HG03521 (cell line): ENCODE measurements around the gene PRSS57.
"Not testable (repeated sequence)": the region's sequence is repeated elsewhere in the genome, so short reads cannot be mapped to it uniquely, and the experiment has no call there.

Source experiments
- ATAC-seq: cut with Tn5 transposase; IDR thresholded peaks from one replicate; pipeline ENCODE4 v1.9.1; 2021; ENCODE audit warnings: mild to moderate bottlenecking, moderate library complexity; ENCODE audit not compliant: unreplicated experiment

PRSS57 gene

DNA sequence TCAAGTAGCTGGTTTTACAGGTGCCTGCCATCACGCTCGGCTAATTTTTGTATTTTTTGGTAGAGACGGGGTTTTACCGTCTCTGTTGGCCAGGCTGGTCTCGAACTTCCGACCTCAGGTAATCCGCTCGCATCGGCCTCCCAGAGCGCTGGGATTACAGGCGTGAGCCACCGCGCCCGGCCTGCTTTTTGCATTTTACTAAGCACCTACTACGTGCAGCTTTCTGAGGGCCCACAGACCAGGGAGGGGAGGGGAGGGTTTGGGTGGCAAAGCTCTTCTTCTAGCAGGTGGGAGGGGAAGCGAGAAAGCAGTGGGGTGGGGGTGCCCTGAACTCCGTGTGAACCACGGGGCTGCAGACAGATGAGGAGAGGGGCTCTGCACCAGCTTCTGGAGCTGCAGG, 28.5 kb upstream of the PRSS57 start:
- ATAC-seq, result no peak

DNA sequence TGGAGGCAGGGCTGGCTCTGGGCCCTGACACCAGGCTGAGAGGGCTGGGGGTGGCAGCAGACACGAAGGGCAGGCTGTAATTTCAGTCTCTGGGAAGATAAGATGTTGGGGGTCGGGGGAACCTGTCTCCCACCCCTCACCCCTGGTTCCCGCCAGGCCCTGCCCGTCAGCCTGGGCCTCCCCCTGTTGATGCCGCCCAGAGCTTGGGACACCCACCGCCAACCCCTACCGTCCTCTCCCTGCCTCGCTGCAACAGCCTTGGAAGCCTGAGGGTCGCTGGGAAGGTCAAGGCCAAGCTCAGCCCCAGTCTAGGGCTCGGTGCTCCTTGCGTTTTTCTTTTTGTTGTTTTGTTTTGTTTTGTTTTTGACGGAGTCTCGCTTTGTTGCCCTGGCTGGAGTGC, 28.0 kb upstream of the PRSS57 start:
- ATAC-seq, result no peak

DNA sequence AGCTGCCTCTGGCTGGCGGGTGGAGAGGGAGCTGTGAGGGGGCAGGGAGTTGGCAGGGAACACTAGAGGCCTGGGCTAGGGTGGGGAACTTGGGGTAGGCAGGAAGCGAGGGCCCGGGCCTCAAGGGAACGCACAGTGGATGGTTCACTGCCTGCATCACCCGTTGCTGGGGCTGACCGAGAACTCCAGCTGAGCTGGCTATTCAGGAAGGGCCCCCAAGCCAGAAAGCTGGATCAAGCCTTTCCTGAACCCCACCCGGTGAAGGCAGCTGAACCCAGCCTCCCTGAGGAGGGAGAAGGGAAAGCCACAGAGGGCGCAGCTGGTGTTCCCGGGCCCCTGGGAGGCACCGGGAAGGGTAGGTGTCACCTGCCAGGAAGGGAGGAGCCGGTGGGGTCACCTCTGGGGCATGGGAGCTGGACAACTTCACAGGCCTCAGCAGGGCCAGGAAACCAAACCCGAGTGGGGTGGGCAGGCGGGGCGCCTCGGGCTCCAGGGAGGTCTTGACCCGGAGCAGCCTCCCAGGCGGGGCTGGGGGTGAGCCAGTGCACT, 27.4 kb upstream of the PRSS57 start:
- no peak for ATAC-seq

DNA sequence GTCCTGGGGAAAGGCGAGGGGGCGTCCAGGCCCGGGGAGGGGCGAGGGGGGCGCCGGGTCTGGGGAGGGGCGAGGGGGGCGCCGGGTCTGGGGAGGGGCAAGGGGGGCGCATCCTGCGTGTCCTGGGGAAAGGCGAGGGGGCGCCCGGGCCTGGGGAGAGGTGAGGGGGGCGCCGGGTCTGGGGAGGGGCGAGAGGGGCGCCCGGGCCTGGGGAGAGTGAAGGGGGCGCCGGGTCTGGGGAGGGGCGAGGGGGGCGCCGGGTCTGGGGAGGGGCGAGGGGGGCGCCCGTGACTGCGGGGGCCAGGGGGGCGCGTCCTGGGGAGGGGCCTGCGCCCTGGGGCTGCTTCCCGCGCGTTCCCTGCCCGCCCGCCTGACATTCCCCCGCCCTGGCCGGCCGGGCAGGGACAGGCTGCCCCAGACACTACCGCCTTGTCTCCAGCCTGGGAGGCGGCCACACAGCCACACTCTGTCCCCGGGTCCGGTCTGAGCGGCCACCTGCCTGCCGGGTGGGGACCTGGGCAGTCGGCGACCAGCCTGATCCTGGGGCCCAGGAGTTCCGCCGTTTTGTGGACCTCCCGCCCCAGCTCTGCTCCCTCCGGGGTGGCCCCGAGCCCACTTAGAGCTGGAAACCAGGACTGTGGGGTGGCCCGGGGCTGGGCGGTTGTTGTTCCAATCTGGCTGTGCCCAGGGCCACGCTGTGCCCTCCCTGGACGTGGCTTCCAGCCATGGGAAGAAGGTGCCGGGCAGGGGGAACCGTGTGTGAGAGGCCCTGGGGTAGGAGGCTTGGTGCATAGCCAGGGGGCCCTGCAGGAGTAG, 25.3 kb upstream of the PRSS57 start:
- no peak for ATAC-seq

DNA sequence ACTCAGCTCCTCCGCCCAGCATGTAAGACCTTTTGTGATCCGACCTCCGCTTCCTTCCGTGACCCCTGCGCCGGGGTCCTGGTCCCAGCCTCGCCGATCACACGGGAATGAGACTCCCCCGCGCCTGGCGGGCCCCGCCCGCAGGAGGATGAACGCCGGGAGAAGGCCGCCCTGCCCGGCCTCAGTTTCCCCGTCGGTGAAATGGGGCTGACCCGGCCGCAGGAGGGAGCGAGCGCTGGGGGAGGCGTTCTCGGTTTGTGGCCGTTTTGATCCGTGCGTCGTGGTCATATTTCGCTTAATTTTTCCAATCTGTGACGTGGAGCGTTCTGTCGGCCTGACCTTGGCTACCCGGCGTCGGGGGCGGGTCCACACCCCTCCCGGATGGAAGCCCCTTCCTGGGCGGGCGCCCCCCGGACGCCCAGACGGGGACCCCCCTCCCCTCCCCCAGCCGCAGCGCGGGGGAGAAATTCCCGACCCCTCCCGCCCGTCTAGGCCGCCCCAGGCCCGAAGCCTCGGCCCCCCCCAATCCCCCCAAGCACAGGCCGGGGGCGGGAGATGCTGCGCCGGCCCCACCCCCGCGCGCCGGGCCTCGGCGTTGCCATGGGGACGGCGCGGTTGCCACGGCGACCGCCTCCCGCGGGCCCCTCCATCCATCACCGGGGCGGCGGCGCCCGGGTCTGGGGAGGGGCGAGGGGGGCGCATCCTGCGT, 24.5 kb upstream of the PRSS57 start:
- no peak for ATAC-seq

DNA sequence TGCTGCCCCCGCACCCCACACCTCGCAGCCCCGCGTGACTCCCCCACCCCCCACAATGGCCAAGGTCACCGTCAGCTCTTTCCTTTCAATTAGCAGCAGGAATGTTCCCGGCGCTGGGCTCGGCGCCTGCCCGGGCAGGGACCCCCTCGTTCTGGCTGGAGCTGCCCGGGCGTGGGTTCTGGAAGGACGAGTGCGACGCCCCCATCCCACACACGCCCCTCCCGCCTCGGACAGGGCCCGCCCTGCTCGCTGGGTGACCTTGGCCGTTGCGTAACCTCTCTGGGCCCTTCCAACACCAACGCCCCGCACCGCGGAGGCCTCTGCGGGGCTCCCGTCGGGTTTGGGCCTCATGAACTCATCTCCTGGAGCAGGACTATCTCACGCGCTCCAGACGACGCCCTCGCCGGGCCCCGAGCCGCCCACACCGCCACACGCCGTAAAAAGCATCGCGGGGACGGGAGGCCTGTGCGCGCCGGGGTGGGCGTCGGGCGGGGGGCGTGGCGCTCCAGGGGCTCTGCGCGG, 23.8 kb upstream of the PRSS57 start:
- ATAC-seq, result no peak

DNA sequence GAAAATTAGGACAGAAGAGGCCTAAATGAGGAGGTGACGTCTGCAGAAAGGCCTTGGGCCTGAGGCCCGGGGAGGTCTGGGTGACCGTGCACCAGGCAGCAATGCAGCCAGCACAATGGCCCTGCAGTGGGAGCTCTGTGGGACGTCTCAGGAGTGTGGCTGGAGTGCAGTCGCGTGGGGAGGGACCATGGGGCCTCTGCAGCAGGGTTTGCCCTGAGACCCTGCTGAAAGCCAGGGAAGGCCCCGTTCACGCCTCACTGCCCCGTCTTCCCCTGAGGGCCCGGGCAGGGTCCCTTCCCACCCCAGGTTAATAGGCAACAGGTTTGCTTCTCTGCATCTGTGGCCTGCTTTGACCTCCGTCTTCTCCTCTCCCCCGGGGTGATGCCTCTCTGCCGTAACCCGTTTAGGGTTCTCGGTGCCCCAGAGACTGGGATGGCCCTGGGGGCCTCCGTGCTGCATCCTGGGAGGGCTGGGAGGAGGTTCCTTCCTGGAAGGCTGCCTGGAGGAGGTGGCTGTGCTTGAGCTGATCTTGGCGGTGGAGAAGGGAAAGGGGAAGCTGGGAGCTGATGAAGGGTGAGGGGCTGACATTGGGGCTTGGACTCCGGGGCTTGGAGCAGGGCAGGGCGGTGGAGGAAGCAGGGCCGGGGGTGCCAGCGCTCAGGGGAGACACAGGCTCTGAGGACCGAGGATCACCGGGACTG, 23.1 kb upstream of the PRSS57 start:
- ATAC-seq, result no peak

DNA sequence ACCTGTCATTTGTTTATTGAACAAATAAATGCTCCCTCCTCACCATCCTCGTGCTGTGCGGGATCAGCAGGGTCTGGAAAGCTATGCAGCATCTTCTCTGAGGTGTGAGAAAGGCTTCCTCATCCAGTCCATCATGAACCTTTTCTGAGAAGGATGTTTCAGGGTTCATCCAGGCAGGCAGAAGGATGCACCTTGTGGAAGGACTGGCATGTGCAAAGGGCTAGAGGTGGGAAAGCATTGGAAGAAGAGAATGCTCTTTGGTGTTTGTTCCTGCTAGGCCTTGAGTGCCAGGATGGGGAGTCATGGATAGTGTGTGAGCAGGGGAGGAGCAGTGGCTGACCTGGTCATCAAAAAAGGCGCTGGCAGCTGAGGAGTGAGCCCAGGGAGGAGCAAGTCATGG, 20.1 kb upstream of the PRSS57 start:
- no peak for ATAC-seq

DNA sequence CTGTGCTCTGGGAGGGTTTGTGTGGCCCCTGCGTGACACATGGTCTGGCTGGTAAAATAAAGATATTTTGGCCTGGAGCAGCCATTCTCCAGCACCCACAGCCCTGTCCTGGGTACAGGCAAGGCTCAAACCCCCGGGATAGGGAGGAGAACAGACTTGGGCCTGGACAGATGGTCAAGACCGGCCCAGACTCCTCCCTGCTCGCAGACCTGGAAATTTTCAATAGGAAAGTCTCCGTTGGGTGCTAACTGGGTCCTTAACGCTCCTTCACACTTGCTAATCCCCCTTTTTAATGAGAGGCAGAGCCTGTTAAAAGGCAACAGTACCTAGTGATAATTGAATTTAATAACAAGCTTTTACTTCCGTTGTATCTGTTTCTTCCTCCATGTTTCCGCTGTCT, 16.0 kb upstream of the PRSS57 start:
- no peak for ATAC-seq

DNA sequence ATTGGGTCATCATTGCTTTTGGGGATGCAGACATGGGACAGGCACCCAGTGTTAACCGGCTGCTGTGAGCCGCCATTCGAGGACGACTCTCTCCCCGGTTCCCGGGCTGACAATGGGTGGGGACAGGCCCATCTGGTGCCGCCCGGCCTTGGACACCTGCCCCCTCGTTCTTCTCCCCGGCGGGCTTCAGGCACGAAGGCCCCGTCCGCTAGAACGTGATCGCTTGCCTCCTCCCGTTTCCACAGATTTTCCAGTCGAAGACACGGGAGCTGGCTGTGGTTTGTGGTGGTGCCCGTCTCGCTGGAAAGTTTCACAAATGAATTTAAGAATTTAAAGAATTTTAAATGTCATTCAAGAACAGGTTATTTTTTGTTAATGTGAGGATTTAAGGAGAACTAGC, 15.5 kb upstream of the PRSS57 start:
- ATAC-seq, result no peak

DNA sequence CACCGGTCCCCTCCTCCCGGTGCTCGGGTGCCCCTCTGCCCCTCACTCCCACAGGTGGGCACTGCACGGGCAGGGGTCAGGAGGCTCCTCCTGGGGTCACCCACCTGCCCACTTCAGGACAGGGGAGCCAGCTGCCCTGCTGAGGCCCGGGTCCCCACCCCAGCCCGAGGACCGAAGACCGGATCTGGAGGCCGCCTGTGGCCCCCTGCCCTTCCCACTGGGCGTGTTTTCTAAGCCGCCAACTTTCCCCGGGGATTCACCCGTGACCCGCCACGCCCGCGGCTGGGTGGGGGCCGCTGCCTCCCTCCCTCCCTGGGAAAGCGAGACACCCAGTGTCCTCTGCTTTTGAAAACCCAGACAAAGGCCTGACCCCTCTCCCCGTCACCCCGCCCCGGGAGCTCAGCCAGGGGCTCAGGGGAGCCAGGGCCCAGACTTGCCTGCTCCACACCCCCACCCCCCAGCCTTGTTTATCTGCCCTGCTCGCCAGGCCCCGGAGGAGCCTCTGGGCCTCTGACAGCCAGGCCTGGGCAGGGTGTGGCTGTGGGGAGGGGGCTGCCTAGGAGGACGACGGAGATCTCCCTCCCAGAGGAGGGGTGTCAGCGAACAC, 14.8 kb upstream of the PRSS57 start:
- no peak for ATAC-seq

DNA sequence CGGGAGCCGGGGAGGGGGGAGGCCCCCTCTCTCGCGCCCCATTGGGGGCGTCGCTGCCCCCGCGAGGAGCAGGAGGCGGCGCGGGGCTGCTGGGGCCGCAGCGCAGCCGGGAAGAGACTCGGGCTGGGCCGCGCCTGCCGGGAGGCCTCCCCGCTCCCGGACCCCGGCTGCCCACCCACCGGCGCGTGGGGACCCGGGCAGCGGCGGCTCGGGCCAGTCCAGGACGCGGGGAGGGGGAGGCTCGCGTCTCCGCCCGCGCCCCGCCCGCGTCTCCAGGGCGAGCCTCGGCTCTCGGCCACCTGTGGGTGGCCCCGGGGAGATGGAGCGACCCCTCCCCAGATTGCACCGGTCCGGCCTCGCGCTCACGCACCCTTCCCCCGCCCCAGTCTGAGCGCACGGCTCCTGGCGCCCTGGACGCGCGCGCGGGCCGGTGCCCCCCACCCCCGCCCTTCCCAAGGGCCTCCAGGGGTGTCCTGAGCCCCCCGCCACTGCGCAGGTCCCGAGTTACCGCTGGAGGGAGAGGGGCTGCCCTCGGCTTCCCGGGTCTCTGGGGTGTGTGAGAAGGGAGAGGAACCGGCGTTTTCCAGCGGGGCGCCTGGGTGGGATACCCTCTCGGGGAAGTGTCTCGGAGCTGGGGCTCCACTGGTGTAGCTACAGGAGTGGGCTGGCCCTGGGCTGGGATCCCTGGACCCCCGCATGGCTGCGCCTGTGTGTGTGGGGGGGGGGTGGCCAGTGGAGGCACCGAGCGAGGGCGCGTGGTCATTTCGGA, 14.1 kb upstream of the PRSS57 start:
- no peak for ATAC-seq

DNA sequence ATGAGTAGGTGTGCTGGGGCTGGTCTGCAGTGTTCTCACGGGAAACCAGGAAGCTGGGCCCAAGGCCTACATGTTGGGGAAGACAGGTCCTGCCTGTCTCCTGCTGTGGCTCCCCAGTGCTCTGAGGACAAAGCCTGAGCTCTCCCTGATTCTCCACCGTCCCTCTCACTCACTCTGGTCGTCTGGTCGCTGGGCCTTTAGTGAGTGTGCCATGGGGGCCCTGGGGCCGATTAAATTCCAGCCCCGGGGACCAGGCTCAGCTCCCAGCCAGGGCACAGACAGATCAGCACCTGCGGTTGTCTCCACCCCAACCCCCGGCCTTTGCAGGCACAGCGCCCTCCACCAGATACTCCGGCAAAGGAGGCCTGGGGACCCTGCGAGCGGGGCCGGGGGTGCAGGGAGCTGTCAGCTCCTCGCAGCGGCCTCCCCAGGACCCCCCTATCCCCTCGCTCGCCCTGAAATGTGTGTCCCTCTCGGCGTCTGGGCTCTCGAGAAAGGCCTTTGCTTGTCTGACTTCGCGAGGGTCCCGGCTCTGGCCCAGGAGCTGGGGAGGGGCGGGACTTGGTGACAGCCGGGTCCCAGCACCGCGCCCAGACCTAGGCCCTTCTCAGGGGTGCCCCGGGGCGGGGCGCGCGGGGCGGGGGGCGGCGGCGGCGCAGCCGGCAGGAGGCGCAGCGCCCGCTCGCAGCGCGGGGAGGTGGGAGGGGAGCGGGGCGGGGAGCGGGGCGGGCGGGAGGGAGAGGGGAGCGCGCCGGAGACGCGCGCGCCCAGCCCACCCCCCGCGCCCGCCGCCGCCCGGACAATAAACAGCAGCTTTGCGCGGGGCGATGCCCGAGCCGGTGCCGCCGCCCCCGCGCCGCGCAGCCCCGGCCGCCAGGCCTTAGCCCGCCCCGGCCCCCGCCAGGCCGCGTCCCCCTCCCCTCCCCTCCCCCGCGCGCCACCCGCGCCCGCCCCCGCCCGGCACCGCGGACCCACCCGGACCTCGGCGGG, 13.2 kb upstream of the PRSS57 start, which contains the start of gene PALM:
TSS of gene PALM (plus strand) at position 782 of the 990 bp plus-strand sequence. CDS start 212 bp downstream, outside the sequence.
- no peak for ATAC-seq

DNA sequence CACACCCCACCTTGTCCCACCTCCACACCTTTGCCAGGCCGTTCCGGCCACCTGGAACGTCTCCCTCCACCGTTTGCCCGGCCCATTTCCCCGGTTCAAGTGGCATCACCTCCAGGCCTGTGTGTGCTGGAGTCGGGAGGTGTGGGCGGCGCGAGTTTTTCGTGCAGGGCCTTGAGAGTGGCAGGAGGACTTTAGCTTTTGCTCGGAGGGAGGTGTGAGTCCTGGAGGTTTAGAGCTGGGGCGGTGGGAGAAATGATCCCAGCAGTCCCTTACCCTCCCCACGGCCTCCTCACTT, 9.1 kb upstream of the PRSS57 start:
- ATAC-seq, result no peak

DNA sequence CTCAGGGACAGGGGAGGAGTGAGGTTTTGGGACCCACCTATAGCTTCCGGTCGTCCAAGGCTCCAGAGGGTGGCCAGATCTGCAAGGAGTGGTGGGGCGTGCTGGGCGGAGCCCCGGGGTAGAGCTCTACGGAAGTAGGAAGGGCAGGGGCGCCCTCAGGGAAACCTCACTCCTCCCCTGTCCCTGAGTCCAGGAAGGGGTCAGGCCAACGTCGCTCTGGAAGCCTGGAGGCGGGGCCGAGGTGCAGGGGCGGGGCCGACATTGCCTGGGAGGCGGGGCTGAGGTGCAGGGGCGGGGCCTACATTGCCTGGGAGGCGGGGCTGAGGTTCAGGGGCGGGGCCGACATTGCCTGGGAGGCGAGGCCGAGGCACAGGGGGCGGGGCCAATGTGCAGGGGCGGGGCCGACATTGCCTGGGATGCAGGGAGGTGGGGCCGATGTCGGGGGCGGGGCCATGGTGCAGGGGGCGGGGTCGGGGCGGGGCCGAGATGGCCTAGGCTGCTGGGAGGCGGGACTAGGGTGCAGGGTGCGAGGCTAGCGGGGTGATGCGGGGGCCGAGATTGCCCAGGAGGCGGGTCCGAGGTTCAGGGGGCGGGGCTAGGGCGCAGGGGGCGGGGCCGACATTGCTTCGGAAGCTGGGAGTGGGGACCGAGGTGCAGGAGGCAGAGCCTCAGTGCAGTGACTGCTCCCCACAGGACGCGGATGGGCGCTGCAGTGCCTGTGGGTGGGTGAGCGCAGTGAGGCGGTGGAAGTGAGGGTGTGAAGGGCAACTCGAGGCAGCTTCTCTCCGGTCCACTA, 8.6 kb upstream of the PRSS57 start:
- no peak for ATAC-seq

DNA sequence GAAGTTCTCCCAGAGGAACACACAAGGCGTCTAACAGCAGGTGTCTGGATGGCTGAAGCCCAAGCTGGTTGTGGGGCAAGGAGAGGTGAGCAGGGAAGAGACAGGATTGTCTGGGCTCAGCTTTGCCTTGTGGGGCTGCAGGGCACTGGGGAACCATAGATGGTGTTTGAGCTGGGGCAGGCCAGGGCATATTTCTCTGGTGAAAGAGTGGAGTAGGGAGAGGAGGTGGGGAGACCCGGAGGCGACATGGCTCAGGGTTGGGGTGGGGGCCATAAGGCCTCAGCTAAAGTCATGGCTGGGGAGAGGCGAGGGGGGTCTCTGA, 8.0 kb upstream of the PRSS57 start:
- no peak for ATAC-seq

DNA sequence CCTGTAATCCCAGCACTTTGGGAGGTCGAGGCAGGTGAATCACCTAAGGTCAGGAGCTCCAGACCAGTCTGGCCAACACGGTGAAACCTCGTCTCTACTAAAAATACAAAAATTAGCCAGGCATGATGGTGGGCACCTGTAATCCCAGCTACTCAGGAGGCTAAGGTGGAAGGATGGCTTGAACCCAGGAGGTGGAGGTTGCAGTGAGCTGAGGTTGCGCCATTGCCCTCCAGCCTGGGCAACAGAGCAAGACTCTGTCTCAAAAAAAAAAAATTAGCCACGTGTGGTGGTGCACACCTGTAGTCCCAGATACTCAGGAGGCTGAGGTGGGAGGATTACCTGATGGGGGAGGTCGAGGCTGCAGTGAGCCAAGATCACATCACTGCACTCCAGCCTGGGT, 7.6 kb upstream of the PRSS57 start:
- ATAC-seq, result not testable (repeated sequence)

DNA sequence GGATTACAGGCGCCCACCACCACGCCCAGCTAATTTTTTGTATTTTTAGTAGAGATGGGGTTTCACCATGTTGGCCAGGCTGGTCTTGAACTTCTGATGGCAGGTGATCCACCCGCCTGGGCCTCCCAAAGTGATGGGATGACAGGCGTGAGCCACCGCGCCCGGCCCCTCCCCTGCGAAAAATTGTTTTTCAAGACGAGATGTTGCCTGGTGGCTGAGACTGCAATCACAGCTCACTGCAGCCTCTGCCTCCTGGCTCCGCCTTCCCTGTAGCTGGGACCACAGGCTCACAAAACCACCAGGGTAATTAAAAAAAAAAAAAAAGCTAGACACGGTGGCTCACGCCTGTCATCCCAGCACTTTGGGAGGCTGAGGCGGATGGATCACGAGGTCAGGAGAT, 4.6 kb upstream of the PRSS57 start:
- ATAC-seq, result not testable (repeated sequence)
